Measurements from ENCODE around the gene SCNN1B.

Gene SCNN1B

GRCh38 chr16:23424292-23424958, 122.3 kb downstream of the SCNN1B start:
- no peaks in the 10 kb centered on the region for H3K9me2 ChIP-seq (replicated peaks; ENCODE audit: insufficient read depth, low read length)
- no peaks in the 10 kb centered on the region for H4K20me1 ChIP-seq (ENCODE audit: low read depth, low read length)
- H3K27me3 ChIP-seq (ENCODE audit: low read length) = no peaks in the 10 kb centered on the region
- H3F3A ChIP-seq (ENCODE audit: insufficient read depth) = no peaks in the 10 kb centered on the region
- H3K4me2 ChIP-seq (ENCODE audit: low read depth, low read length, poor library complexity, severe bottlenecking) = no peak overlapping the region
- no peaks in the 10 kb centered on the region for H3K36me3 ChIP-seq (ENCODE audit: low read length)
- no peaks in the 10 kb centered on the region for H3K79me2 ChIP-seq (ENCODE audit: insufficient read depth, low read length)
- H3K27ac ChIP-seq (ENCODE audit: low read depth, low read length) = no peak overlapping the region
- no peak overlapping the region for H2AFZ ChIP-seq (ENCODE audit: low read depth, low read length, severe bottlenecking)
- no peak overlapping the region for H3K4me3 ChIP-seq (ENCODE audit: insufficient read depth, low read length, poor library complexity, severe bottlenecking)
- no peak overlapping the region for H3K9ac ChIP-seq (ENCODE audit: low read length)
- no peaks in the 10 kb centered on the region for H3K9me3 ChIP-seq (ENCODE audit: insufficient read depth, low read length)
- TF ChIP-seq EZH2phosphoT487 (conservative IDR thresholded peaks at IDR 0.05; ENCODE audit: low read length) (no peak), CTCF (IDR thresholded peaks at IDR 0.05; ENCODE audit: insufficient read depth, low read length, poor library complexity, severe bottlenecking) (no peak)

- no peaks in the 10 kb centered on the region for H3K36me3 ChIP-seq (ENCODE audit: low read length)
- H3K9me3 ChIP-seq (ENCODE audit: insufficient read depth, low read length) = no peaks in the 10 kb centered on the region
- TF ChIP-seq CTCF (IDR thresholded peaks at IDR 0.05; ENCODE audit: insufficient read depth, low read length, poor library complexity, severe bottlenecking) = no peak
- no peak for TF ChIP-seq EZH2phosphoT487 (conservative IDR thresholded peaks at IDR 0.05; ENCODE audit: low read length)
- no peaks in the 10 kb centered on the region for H3K9me2 ChIP-seq (replicated peaks; ENCODE audit: insufficient read depth, low read length)
- H3K27me3 ChIP-seq (ENCODE audit: low read length) = no peaks in the 10 kb centered on the region
- no peak overlapping the region for H3K4me2 ChIP-seq (ENCODE audit: low read depth, low read length, poor library complexity, severe bottlenecking)
- H2AFZ ChIP-seq (ENCODE audit: low read depth, low read length, severe bottlenecking) = no peak overlapping the region
- H3K9ac ChIP-seq (ENCODE audit: low read length) = no peak overlapping the region
- no peaks in the 10 kb centered on the region for H3F3A ChIP-seq (ENCODE audit: insufficient read depth)
- H4K20me1 ChIP-seq (ENCODE audit: low read depth, low read length) = no peaks in the 10 kb centered on the region
- no peak overlapping the region for H3K4me3 ChIP-seq (ENCODE audit: insufficient read depth, low read length, poor library complexity, severe bottlenecking)
- H3K27ac ChIP-seq (ENCODE audit: low read depth, low read length) = no peak overlapping the region
- H3K79me2 ChIP-seq (ENCODE audit: insufficient read depth, low read length) = no peaks in the 10 kb centered on the region
These were observed 126.2 kb downstream of the SCNN1B start for GRCh38 chr16:23428351-23428750.
